Tongue (tissue), 2 donors: ENCODE data around the gene BABAM2. TPM values are rescaled to one million over a fixed set of nuclear protein-coding genes. Genes with fewer than 3 reads are reported as not detected.
"Not testable (repeated sequence)": the region's sequence is repeated elsewhere in the genome, so short reads cannot be mapped to it uniquely, and the experiment has no call there.

ENCODE experiments used
- DNase-seq: peaks from one replicate; pipeline ENCODE4 v3.0.0-alpha.2; 2015
- total RNA-seq: library from RNA; depleted of rRNA; stranded (reverse); fragments of >200 nt; gene quantifications from one replicate; pipeline ENCODE4 v1.2.3, GENCODE V29; 2014

Gene BABAM2
- total RNA-seq, 1 donor from 2014 or later = 16.1 TPM

GRCh38 chr2:27881815-27882583 lies 8.5 kb upstream of the BABAM2 start:
- DNase-seq = not testable (repeated sequence)

GRCh38 chr2:27882584-27882922 lies 8.0 kb upstream of the BABAM2 start:
- DNase-seq = not testable (repeated sequence)

GRCh38 chr2:27884601-27885000 lies 5.9 kb upstream of the BABAM2 start:
- no peak for DNase-seq

- DNase-seq = no peak
Measured at GRCh38 chr2:27885234-27885633, 5.3 kb upstream of the BABAM2 start.

GRCh38 chr2:27885661-27886060 lies 4.9 kb upstream of the BABAM2 start:
- no peak for DNase-seq

- DNase-seq = no peak
Measured at GRCh38 chr2:27886322-27886721, 4.2 kb upstream of the BABAM2 start.

- DNase-seq = no peak
Measured at GRCh38 chr2:27887111-27887510, 3.4 kb upstream of the BABAM2 start.

- DNase-seq = no peak
Measured at GRCh38 chr2:27887830-27888229, 2.7 kb upstream of the BABAM2 start.

- DNase-seq = no peak
Measured at GRCh38 chr2:27888790-27889189, 1.7 kb upstream of the BABAM2 start.

GRCh38 chr2:27889774-27890145 lies 769 bp upstream of the BABAM2 start:
- DNase-seq = peak; percentile 16

- DNase-seq = peak; percentile 88
Measured at GRCh38 chr2:27890924-27891672, 569 bp downstream of the BABAM2 start.

GRCh38 chr2:27891673-27892105 lies 1.2 kb downstream of the BABAM2 start:
- DNase-seq = no peak

GRCh38 chr2:27893006-27893405 lies 2.5 kb downstream of the BABAM2 start:
- DNase-seq = no peak

- DNase-seq = no peak
Measured at GRCh38 chr2:27897717-27898116, 7.2 kb downstream of the BABAM2 start.

- no peak for DNase-seq
Measured at GRCh38 chr2:27901234-27901633, 10.7 kb downstream of the BABAM2 start.

GRCh38 chr2:27902098-27902497 lies 11.6 kb downstream of the BABAM2 start:
- DNase-seq = no peak

GRCh38 chr2:27903018-27903417 lies 12.5 kb downstream of the BABAM2 start:
- DNase-seq = no peak

GRCh38 chr2:27903649-27904404 lies 13.3 kb downstream of the BABAM2 start:
- no peak for DNase-seq

GRCh38 chr2:27904405-27904665 lies 13.8 kb downstream of the BABAM2 start:
- no peak for DNase-seq

- DNase-seq = no peak
Measured at GRCh38 chr2:27906074-27906473, 15.5 kb downstream of the BABAM2 start.

- DNase-seq = no peak
Measured at GRCh38 chr2:27907547-27907946, 17.0 kb downstream of the BABAM2 start.

GRCh38 chr2:27909901-27910300 lies 19.4 kb downstream of the BABAM2 start:
- no peak for DNase-seq

- no peak for DNase-seq
Measured at GRCh38 chr2:27911458-27912210, 21.1 kb downstream of the BABAM2 start.
